Measurements from ENCODE around the gene REEP1. TPM values are rescaled to one million over a fixed set of nuclear protein-coding genes. Genes with fewer than 3 reads are reported as not detected.

REEP1 gene
- 10 to 100 TPM; 20.9 to 22.7 TPM for total RNA-seq

- no peaks in the 10 kb centered on the region for H3K27me3 ChIP-seq (replicated peaks; ENCODE audit: insufficient read depth)
- peaks cover 6 to 24% of the 10 kb centered on the region in 2 donors for H3K4me1 ChIP-seq (ENCODE audit: control insufficient read depth in 1 of 2, low read depth in 2 of 2)
- ATAC-seq (ENCODE audit: insufficient number of reproducible peaks, low FRiP score, low read depth) (peak; percentile 61), DNase-seq (ENCODE audit: low spot score) (no peak)
- H3K4me3 ChIP-seq, result peak within 1 kb of the TSS; percentile 76
- H3K9me3 ChIP-seq, result peaks cover 13% of the 10 kb centered on the region
- H3K36me3 ChIP-seq, result no peaks in the 10 kb centered on the region
- H3K27ac ChIP-seq, result peak within 1 kb of the TSS in 1 of 2 donors; percentile 44
- TF ChIP-seq CTCF (IDR thresholded peaks at IDR 0.05), result no peak
Measured at GRCh38 chr2:86337244-86337835, at the start of gene REEP1. REEP1 (minus strand) TSS chr2:86337626; CDS start chr2:86337510, 116 bp downstream.

GRCh38 chr2:86383844-86384243 is 46.4 kb upstream of the REEP1 start:
- H3K36me3 ChIP-seq, result no peaks in the 10 kb centered on the region
- H3K9me3 ChIP-seq, result no peaks in the 10 kb centered on the region
- TF ChIP-seq CTCF (IDR thresholded peaks at IDR 0.05), result no peak
- H3K27me3 ChIP-seq (replicated peaks; ENCODE audit: insufficient read depth), result no peaks in the 10 kb centered on the region
- DNase-seq (ENCODE audit: low spot score) (no peak), ATAC-seq (ENCODE audit: insufficient number of reproducible peaks, low FRiP score, low read depth) (no peak)
- no peak overlapping the region for H3K27ac ChIP-seq
- no peaks in the 10 kb centered on the region for H3K4me1 ChIP-seq (ENCODE audit: control insufficient read depth in 1 of 2, low read depth in 2 of 2)
- no peak overlapping the region for H3K4me3 ChIP-seq

GRCh38 chr2:86382698-86383097 is 45.3 kb upstream of the REEP1 start:
- H3K27me3 ChIP-seq (replicated peaks; ENCODE audit: insufficient read depth), result no peaks in the 10 kb centered on the region
- no peak overlapping the region for H3K4me3 ChIP-seq
- no peak for TF ChIP-seq CTCF (IDR thresholded peaks at IDR 0.05)
- ATAC-seq (ENCODE audit: insufficient number of reproducible peaks, low FRiP score, low read depth), result no peak
- H3K27ac ChIP-seq, result no peak overlapping the region
- H3K9me3 ChIP-seq, result no peaks in the 10 kb centered on the region
- no peaks in the 10 kb centered on the region for H3K36me3 ChIP-seq
- no peaks in the 10 kb centered on the region for H3K4me1 ChIP-seq (ENCODE audit: control insufficient read depth in 1 of 2, low read depth in 2 of 2)
- no peak for DNase-seq (ENCODE audit: low spot score)

GRCh38 chr2:86382108-86382507 is 44.7 kb upstream of the REEP1 start:
- no peak overlapping the region for H3K27ac ChIP-seq
- no peak for TF ChIP-seq CTCF (IDR thresholded peaks at IDR 0.05)
- H3K27me3 ChIP-seq (replicated peaks; ENCODE audit: insufficient read depth), result no peaks in the 10 kb centered on the region
- no peaks in the 10 kb centered on the region for H3K4me1 ChIP-seq (ENCODE audit: control insufficient read depth in 1 of 2, low read depth in 2 of 2)
- no peak for ATAC-seq (ENCODE audit: insufficient number of reproducible peaks, low FRiP score, low read depth)
- no peak overlapping the region for H3K4me3 ChIP-seq
- no peak for DNase-seq (ENCODE audit: low spot score)
- no peaks in the 10 kb centered on the region for H3K36me3 ChIP-seq
- no peaks in the 10 kb centered on the region for H3K9me3 ChIP-seq

- TF ChIP-seq CTCF (IDR thresholded peaks at IDR 0.05), result no peak
- ATAC-seq (ENCODE audit: insufficient number of reproducible peaks, low FRiP score, low read depth), result no peak
Measured at GRCh38 chr2:86378469-86378868, 41.0 kb upstream of the REEP1 start.

More at GRCh38 chr2:86378469-86378868, 41.0 kb upstream of the REEP1 start:
- no peak overlapping the region for H3K4me3 ChIP-seq
- no peaks in the 10 kb centered on the region for H3K36me3 ChIP-seq
- no peak overlapping the region for H3K27ac ChIP-seq
- no peaks in the 10 kb centered on the region for H3K9me3 ChIP-seq
- no peaks in the 10 kb centered on the region for H3K27me3 ChIP-seq (replicated peaks; ENCODE audit: insufficient read depth)
- DNase-seq (ENCODE audit: low spot score), result no peak
- no peaks in the 10 kb centered on the region for H3K4me1 ChIP-seq (ENCODE audit: control insufficient read depth in 1 of 2, low read depth in 2 of 2)
